IMR-90 (cell line): ENCODE results near the gene PANK2. TPM values are rescaled to one million over a fixed set of nuclear protein-coding genes. Genes with fewer than 3 reads are reported as not detected.
A peak's percentile ranks its signal among the peaks of the same experiment; 100 is the strongest.

ENCODE experiments used
- ATAC-seq: fragments of 200-7000 bp; cut with Tn5 transposase; 2 replicates; pipeline ENCODE4 v1.9.1; 2020; ENCODE audit warnings: low read depth, mild to moderate bottlenecking, moderate library complexity
- BruUV-seq: library from RNA; stranded (reverse); fragments of 400-500 nt; replicated peaks from 2 replicates; lab custom pipeline; 2021; lab: Mats Ljungman, UMichigan
- CTCF ChIA-PET: fragments of 300-600 bp; formaldehyde crosslinking; extraction: SDS; loops from one replicate; lab custom pipeline; 2021; ENCODE audit warnings: antibody characterized with exemption; lab: Yijun Ruan, JAX
- POLR2A ChIA-PET: fragments of 300-600 bp; sonication (Branson Sonifier 250); formaldehyde crosslinking; loops from one replicate; lab custom pipeline; 2022; ENCODE audit warnings: antibody characterized with exemption; ENCODE audit not compliant: unreplicated experiment; lab: Charles Lee
- DNase-seq: peaks from one replicate; pipeline ENCODE4 v3.0.0; 2013
- H2AFZ ChIP-seq: replicated peaks from 2 replicates; pipeline ENCODE3; 2013; ENCODE audit warnings: low read length, mild to moderate bottlenecking; ENCODE audit not compliant: poor library complexity
- H2AK5ac ChIP-seq: 2 replicates; pipeline ENCODE4 v1.6.1; 2013; ENCODE audit warnings: low read depth, low read length, inconsistent platforms
- H2AK9ac ChIP-seq: replicated peaks from 2 replicates; pipeline ENCODE3; 2013; ENCODE audit warnings: mild to moderate bottlenecking, low read depth, low read length, moderate library complexity; ENCODE audit not compliant: poor library complexity
- H2BK120ac ChIP-seq: 2 replicates; pipeline ENCODE4 v1.6.1; 2013; ENCODE audit warnings: low read depth, low read length, inconsistent platforms
- H2BK15ac ChIP-seq: 3 replicates; pipeline ENCODE4 v1.6.1; 2013; ENCODE audit warnings: low read depth, low read length, inconsistent platforms
- H2BK20ac ChIP-seq: 2 replicates; pipeline ENCODE4 v1.6.1; 2013; ENCODE audit warnings: low read depth, mild to moderate bottlenecking, inconsistent platforms, low read length, moderate library complexity
- H2BK5ac ChIP-seq: 2 replicates; pipeline ENCODE4 v1.6.1; 2013; ENCODE audit warnings: mild to moderate bottlenecking, low read depth, low read length, inconsistent platforms; ENCODE audit not compliant: poor library complexity, severe bottlenecking
- H3K14ac ChIP-seq: replicated peaks from 2 replicates; pipeline ENCODE4 v1.6.1; 2013; ENCODE audit warnings: low read depth, low read length, inconsistent platforms
- H3K18ac ChIP-seq: 2 replicates; pipeline ENCODE4 v1.6.1; 2013; ENCODE audit warnings: low read depth, low read length, control low read depth
- H3K23ac ChIP-seq: 2 replicates; pipeline ENCODE4 v1.6.1; 2013; ENCODE audit warnings: low read depth, low read length, inconsistent platforms
- H3K27ac ChIP-seq: 2 replicates; pipeline ENCODE4 v1.5.1; 2013; ENCODE audit warnings: mild to moderate bottlenecking, control low read depth, low read length; ENCODE audit not compliant: insufficient read depth
- H3K27me3 ChIP-seq: 2 replicates; pipeline ENCODE4 v1.6.1; 2013; ENCODE audit warnings: low read length; ENCODE audit not compliant: control insufficient read depth, insufficient read depth
- H3K36me3 ChIP-seq: 2 replicates; pipeline ENCODE4 v1.6.1; 2013; ENCODE audit warnings: low read length, mixed read lengths; ENCODE audit not compliant: control insufficient read depth, insufficient read depth
- H3K4ac ChIP-seq: 2 replicates; pipeline ENCODE4 v1.6.1; 2013; ENCODE audit warnings: low read depth, low read length, inconsistent platforms
- H3K4me1 ChIP-seq: 2 replicates; pipeline ENCODE4 v1.6.1; 2013; ENCODE audit warnings: low read length, mixed read lengths; ENCODE audit not compliant: control insufficient read depth, insufficient read depth
- H3K4me2 ChIP-seq: 2 replicates; pipeline ENCODE4 v1.6.1; 2013; ENCODE audit warnings: low read depth, mild to moderate bottlenecking, control low read depth, low read length, moderate library complexity
- H3K4me3 ChIP-seq: 2 replicates; pipeline ENCODE4 v1.5.1; 2013; ENCODE audit warnings: low read depth, mild to moderate bottlenecking, control low read depth, low read length, moderate library complexity; ENCODE audit not compliant: insufficient read depth
- H3K56ac ChIP-seq: 2 replicates; pipeline ENCODE4 v1.6.1; 2013; ENCODE audit warnings: low read length, inconsistent platforms; ENCODE audit not compliant: insufficient read depth; ENCODE audit errors: extremely low read depth
- H3K79me1 ChIP-seq, 2 experiments: 2 replicates each; pipeline ENCODE4 v1.6.1; 2013; ENCODE audit warnings: low read length in 2 of 2, inconsistent platforms in 1 of 2, low read depth in 1 of 2
- H3K9ac ChIP-seq: 2 replicates; pipeline ENCODE4 v1.6.1; 2013; ENCODE audit warnings: low read depth, low read length, control low read depth
- H3K9me1 ChIP-seq: 2 replicates; pipeline ENCODE4 v1.6.1; 2013; ENCODE audit warnings: low read length, inconsistent platforms; ENCODE audit not compliant: insufficient read depth
- H3K9me3 ChIP-seq: 2 replicates; pipeline ENCODE4 v1.6.1; 2013; ENCODE audit warnings: low read length; ENCODE audit not compliant: control insufficient read depth, insufficient read depth
- H4K20me1 ChIP-seq: 2 replicates; pipeline ENCODE4 v1.6.1; 2013; ENCODE audit warnings: low read length, inconsistent platforms; ENCODE audit not compliant: insufficient read depth
- H4K5ac ChIP-seq: 2 replicates; pipeline ENCODE4 v1.6.1; 2013; ENCODE audit warnings: mild to moderate bottlenecking, low read depth, low read length, control low read depth
- H4K8ac ChIP-seq, 2 experiments: 2 replicates each; pipeline ENCODE4 v1.6.1; 2013; ENCODE audit warnings: low read depth in 2 of 2, low read length in 2 of 2, control low read depth in 1 of 2, inconsistent platforms in 1 of 2
- H4K91ac ChIP-seq: 2 replicates; pipeline ENCODE4 v1.6.1; 2013; ENCODE audit warnings: low read depth, low read length, inconsistent platforms; ENCODE audit not compliant: insufficient read depth
- BHLHE40 ChIP-seq: fragments of 150-350 bp; IDR thresholded peaks from 2 replicates; pipeline ENCODE4 v1.6.1; 2016; ENCODE audit warnings: mild to moderate bottlenecking, low read depth, low read length
- CEBPB ChIP-seq: IDR thresholded peaks from 2 replicates; pipeline ENCODE4 v1.6.1; 2012; ENCODE audit warnings: low read depth, low read length, improper control_type of control experiment
- CHD1 ChIP-seq: IDR thresholded peaks from 2 replicates; pipeline ENCODE4 v1.6.1; 2012; ENCODE audit warnings: low read depth, low read length, improper control_type of control experiment
- CTCF ChIP-seq: conservative IDR thresholded peaks from 2 replicates; pipeline ENCODE4 v1.5.1; 2012; ENCODE audit warnings: mild to moderate bottlenecking, low read depth, low read length, improper control_type of control experiment
- ELK1 ChIP-seq: fragments of 150-350 bp; IDR thresholded peaks from 2 replicates; pipeline ENCODE4 v1.6.1; 2016; ENCODE audit warnings: low read depth, mild to moderate bottlenecking, low read length, moderate library complexity, borderline replicate concordance
- FOS ChIP-seq: fragments of 150-350 bp; IDR thresholded peaks from 2 replicates; pipeline ENCODE4 v1.6.1; 2016; ENCODE audit warnings: low read depth, low read length
- MAFK ChIP-seq: IDR thresholded peaks from 2 replicates; pipeline ENCODE4 v1.6.1; 2012; ENCODE audit warnings: low read depth, low read length, improper control_type of control experiment
- MAZ ChIP-seq: IDR thresholded peaks from 2 replicates; pipeline ENCODE4 v1.6.1; 2012; ENCODE audit warnings: low read depth, mild to moderate bottlenecking, low read length, improper control_type of control experiment, moderate library complexity, borderline replicate concordance
- MXI1 ChIP-seq: IDR thresholded peaks from 2 replicates; pipeline ENCODE4 v1.6.1; 2012; ENCODE audit warnings: low read depth, mild to moderate bottlenecking, low read length, moderate library complexity, borderline replicate concordance
- POLR2A ChIP-seq: IDR thresholded peaks from 2 replicates; pipeline ENCODE4 v1.6.1; 2012; ENCODE audit warnings: mild to moderate bottlenecking, low read depth, low read length
- RCOR1 ChIP-seq: IDR thresholded peaks from 2 replicates; pipeline ENCODE4 v1.6.1; 2012; ENCODE audit warnings: mild to moderate bottlenecking, low read length, improper control_type of control experiment; ENCODE audit not compliant: insufficient replicate concordance
- RFX5 ChIP-seq: IDR thresholded peaks from 2 replicates; pipeline ENCODE4 v1.8.0; 2012; ENCODE audit warnings: low read depth, mild to moderate bottlenecking, low read length, moderate library complexity
- SMC3 ChIP-seq: fragments of 150-350 bp; IDR thresholded peaks from 2 replicates; pipeline ENCODE4 v1.6.1; 2016; ENCODE audit warnings: low read depth, mild to moderate bottlenecking, antibody characterized with exemption, low read length, moderate library complexity
- WGBS, 2 experiments: methylation state at CpG; one replicate each; pipeline versions ENCODE4 v1.1.5 to v1.1.7; 2013; ENCODE audit warnings: missing lambda C conversion rate in 2 of 2; ENCODE audit not compliant: insufficient read length in 1 of 2; ENCODE audit errors: extremely low coverage in 2 of 2; 5-methylcytosine and 5-hydroxymethylcytosine counted together
- dilution Hi-C: fragments of 300-500 bp; cut with HindIII; formaldehyde crosslinking; loops from one replicate; pipeline ENCODE4 v1.14.3; 2018; ENCODE audit warnings: low sequenced_read_pairs; ENCODE audit not compliant: unreplicated experiment
- in situ Hi-C: fragments of 300-500 bp; cut with MboI; formaldehyde crosslinking; loops from 3 replicates; pipeline ENCODE4 v1.14.3; 2019; ENCODE audit warnings: low sequenced_read_pairs, inconsistent platforms, mixed read lengths
- intact Hi-C: fragments of 100-400 bp; cut with micrococcal nuclease; formaldehyde crosslinking; loops from 2 replicates; pipeline ENCODE4 v1.10.0; 2022
- polyA plus RNA-seq, 3 experiments: library from polyadenylated mRNA; depleted of rRNA; stranded (reverse); fragments of >200 nt; gene quantifications; 2 replicates each; pipeline ENCODE4 v1.2.3, GENCODE V29; 2012; ENCODE audit warnings: low replicate concordance in 1 of 3
- total RNA-seq: library from RNA; depleted of rRNA; stranded (reverse); fragments of >200 nt; gene quantifications from 2 replicates; pipeline ENCODE4 v1.2.3, GENCODE V29; 2012

PANK2 gene
- total and polyA plus RNA-seq, 2 of the 4 experiments (the other 2 are of a cell fraction), result 17.7 to 28.1 TPM

GRCh38 chr20:3846740-3847428, 42.3 kb upstream of the PANK2 start, which contains the start of gene MAVS (continued):
- TF ChIP-seq CEBPB, result peak; percentile 32; the same call in 1 of the 2 replicates
- peak; percentile 82 for TF ChIP-seq POLR2A
- TF ChIP-seq CHD1, result no peak

GRCh38 chr20:3847429-3847940, 41.7 kb upstream of the PANK2 start:
- Histone ChIP-seq H4K5ac (peak overlapping the region; percentile 37), H3K9me3 (no peaks in the 10 kb centered on the region), H2BK120ac (no peak overlapping the region), H3K79me1 (peaks cover 34 to 52% of the 10 kb centered on the region in 2 experiments), H4K8ac (peak overlapping the region; percentile 84 to 99), H4K20me1 (peaks cover 13% of the 10 kb centered on the region), H3K4me3 (peak overlapping the region; percentile 82), H3K27ac (peak overlapping the region; percentile 81), H2AK5ac (peak overlapping the region; percentile 78), H2BK15ac (no peak overlapping the region), H3K4ac (peak overlapping the region; percentile 76), H2AFZ (peak overlapping the region; percentile 99), H3K27me3 (no peaks in the 10 kb centered on the region), H2AK9ac (peak overlapping the region; percentile 99), H3K18ac (no peak overlapping the region; the same call in 1 of the 2 replicates), H3K36me3 (peaks cover 6% of the 10 kb centered on the region), H3K4me2 (peak overlapping the region; percentile 94), H3K14ac (peak overlapping the region; percentile 78), H4K91ac (peak overlapping the region; percentile 65), H3K4me1 (peaks cover 8% of the 10 kb centered on the region), H2BK20ac (no peak overlapping the region), H3K9ac (peak overlapping the region; percentile 89), H3K56ac (peak overlapping the region; percentile 33; the same call in 1 of the 2 replicates), H3K23ac (peak overlapping the region; percentile 81), H3K9me1 (peaks cover 25% of the 10 kb centered on the region), H2BK5ac (peak overlapping the region; percentile 68)
- BruUV-seq, result TSS peak; percentile 48
- 50% methylated on average over 2 of the region's 8 CpGs; no CpG with 5 or more reads in 1 of the 2 experiments for WGBS, 2 experiments
- no peak for DNase-seq
- CTCF ChIA-PET, result no interaction called here
- POLR2A ChIA-PET, result no interaction called here
- intact Hi-C loops (loop anchor here (2.0 kb wide), 1 partner anchor 61 kb away; the partner anchor contains the start of gene CENPB), dilution Hi-C loops (no loop called here), in situ Hi-C loops (no loop called here)
- ATAC-seq, result no peak
- TF ChIP-seq CEBPB, result no peak
- TF ChIP-seq FOS, result no peak
- TF ChIP-seq MXI1, result no peak
- no peak for TF ChIP-seq RFX5
- TF ChIP-seq MAZ, result no peak
- TF ChIP-seq RCOR1, result no peak
- no peak for TF ChIP-seq CTCF
- TF ChIP-seq POLR2A, result no peak
- TF ChIP-seq MAFK, result no peak
- no peak for TF ChIP-seq SMC3
- no peak for TF ChIP-seq BHLHE40
- no peak for TF ChIP-seq ELK1
